Uterus (tissue), 4 donors: ENCODE measurements around the gene C1orf198. TPM values are rescaled to one million over a fixed set of nuclear protein-coding genes. Genes with fewer than 3 reads are reported as not detected.
A peak's percentile ranks its signal among the peaks of the same experiment; 100 is the strongest.
"Not testable (repeated sequence)": the region's sequence is repeated elsewhere in the genome, so short reads cannot be mapped to it uniquely, and the experiment has no call there.

Source experiments
- DNase-seq, 2 donors: peaks; one replicate each; pipeline ENCODE4 v3.0.0-alpha.2; 2019 to 2020
- H3K27ac ChIP-seq, 2 donors: fragments of 200-600 bp; sonication (generic); 1 replicate in 1 of 2; 2 replicates in 1 of 2; pipeline ENCODE4 v1.5.1; 2016 to 2018
- H3K27me3 ChIP-seq, 2 donors: fragments of 200-600 bp; sonication (generic); one replicate each; pipeline ENCODE4 v1.5.1; 2018 to 2019; ENCODE audit warnings: control low read depth in 1 of 2
- H3K36me3 ChIP-seq, 2 donors: fragments of 200-600 bp; sonication (generic); one replicate each; pipeline ENCODE4 v1.5.1; 2019; ENCODE audit warnings: control low read depth in 1 of 2
- H3K4me1 ChIP-seq, 2 donors: fragments of 200-600 bp; sonication (generic); one replicate each; pipeline ENCODE4 v1.5.1; 2018 to 2019; ENCODE audit warnings: control low read depth in 1 of 2
- H3K4me3 ChIP-seq, 2 donors: fragments of 200-600 bp; sonication (generic); 1 replicate in 1 of 2; 2 replicates in 1 of 2; pipeline ENCODE4 v1.5.1; 2018 to 2019; ENCODE audit warnings: mild to moderate bottlenecking in 1 of 2
- H3K9me3 ChIP-seq, 2 donors: fragments of 200-600 bp; sonication (generic); one replicate each; pipeline ENCODE4 v1.5.1; 2019; ENCODE audit warnings: control low read depth in 1 of 2
- CTCF ChIP-seq, 4 experiments: fragments of 200-600 bp in 2 of 4; fragments of 450-650 bp in 2 of 4; sonication (generic) in 2 of 4; IDR thresholded peaks; one replicate each; pipeline ENCODE4 v1.5.1; 2016 to 2019; ENCODE audit warnings: antibody characterized with exemption in 4 of 4, mild to moderate bottlenecking in 2 of 4, moderate library complexity in 1 of 4
- POLR2A ChIP-seq, 2 donors: fragments of 450-650 bp; IDR thresholded peaks; one replicate each; pipeline ENCODE4 v1.6.1; 2016; ENCODE audit warnings: antibody characterized with exemption in 2 of 2, mild to moderate bottlenecking in 1 of 2, moderate library complexity in 1 of 2
- intact Hi-C: fragments of 100-400 bp; cut with DNase I; formaldehyde crosslinking; loops from one replicate; pipeline ENCODE4 v1.15.1; 2023; ENCODE audit warnings: low total_unique reads
- total RNA-seq, 4 donors: library from RNA; depleted of rRNA in 3 of 4; stranded (reverse); fragments of >200 nt in 3 of 4; gene quantifications; one replicate each; pipeline versions ENCODE4 v1.1.0 to v1.2.4, GENCODE V29; 2014 to 2023
- donor health status: DM: yes; HTN: yes; CAD: no.

The C1orf198 gene
- total RNA-seq, 4 donors from 2014 or later: 41.0 to 80.0 (median 60.8) TPM

- Histone ChIP-seq H3K27me3 (no peaks in the 10 kb centered on the region), H3K4me3 (no peak overlapping the region), H3K9me3 (no peaks in the 10 kb centered on the region), H3K36me3 (no peaks in the 10 kb centered on the region), H3K27ac (peak overlapping the region in 1 of 2 donors; percentile 90), H3K4me1 (peaks cover 5 to 28% of the 10 kb centered on the region in 2 donors)
- DNase-seq: no peak
- no peak for TF ChIP-seq CTCF (IDR thresholded peaks at IDR 0.05)
- TF ChIP-seq POLR2A (IDR thresholded peaks at IDR 0.05): no peak
- intact Hi-C loops: no loop called here
Measured at GRCh38 chr1:230848235-230848634, 20.1 kb downstream of the C1orf198 start.

DNA sequence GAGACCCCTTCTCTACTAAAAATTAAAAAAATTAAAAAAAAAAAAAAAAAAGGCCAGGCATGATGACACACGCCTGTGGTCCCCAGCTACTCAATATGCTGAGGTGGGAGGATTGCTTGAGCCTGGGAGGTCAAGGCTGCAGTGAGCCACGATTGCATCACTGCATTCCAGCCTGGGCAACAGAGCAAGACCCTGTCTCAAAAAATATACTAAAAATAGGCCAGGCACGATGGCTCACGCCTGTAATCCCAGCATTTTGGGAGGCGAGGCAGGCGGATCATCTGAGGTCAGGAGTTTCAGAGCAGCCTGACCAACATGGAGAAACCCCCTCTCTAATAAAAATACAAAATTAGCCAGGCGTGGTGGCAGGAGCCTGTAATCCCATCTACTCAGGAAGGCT lies 23.1 kb downstream of the C1orf198 start:
- intact Hi-C loops, H3K27ac ChIP-seq, H3K9me3 ChIP-seq, H3K4me3 ChIP-seq, H3K36me3 ChIP-seq, H3K27me3 ChIP-seq, DNase-seq: not testable (repeated sequence)
- H3K4me1 ChIP-seq: peaks cover 5 to 12% of the 10 kb centered on the region in 2 donors

- DNase-seq: no peak
- peaks cover 0 to 9% of the 10 kb centered on the region in 2 donors for H3K4me1 ChIP-seq
- no peaks in the 10 kb centered on the region for H3K9me3 ChIP-seq
- no peaks in the 10 kb centered on the region for H3K27me3 ChIP-seq
- H3K36me3 ChIP-seq: no peaks in the 10 kb centered on the region
- no peak overlapping the region for H3K4me3 ChIP-seq
- no peak overlapping the region for H3K27ac ChIP-seq
- intact Hi-C loops: no loop called here
- TF ChIP-seq POLR2A (IDR thresholded peaks at IDR 0.05) (no peak), CTCF (IDR thresholded peaks at IDR 0.05) (no peak)
Measured at GRCh38 chr1:230844561-230844960, 23.8 kb downstream of the C1orf198 start.

DNA sequence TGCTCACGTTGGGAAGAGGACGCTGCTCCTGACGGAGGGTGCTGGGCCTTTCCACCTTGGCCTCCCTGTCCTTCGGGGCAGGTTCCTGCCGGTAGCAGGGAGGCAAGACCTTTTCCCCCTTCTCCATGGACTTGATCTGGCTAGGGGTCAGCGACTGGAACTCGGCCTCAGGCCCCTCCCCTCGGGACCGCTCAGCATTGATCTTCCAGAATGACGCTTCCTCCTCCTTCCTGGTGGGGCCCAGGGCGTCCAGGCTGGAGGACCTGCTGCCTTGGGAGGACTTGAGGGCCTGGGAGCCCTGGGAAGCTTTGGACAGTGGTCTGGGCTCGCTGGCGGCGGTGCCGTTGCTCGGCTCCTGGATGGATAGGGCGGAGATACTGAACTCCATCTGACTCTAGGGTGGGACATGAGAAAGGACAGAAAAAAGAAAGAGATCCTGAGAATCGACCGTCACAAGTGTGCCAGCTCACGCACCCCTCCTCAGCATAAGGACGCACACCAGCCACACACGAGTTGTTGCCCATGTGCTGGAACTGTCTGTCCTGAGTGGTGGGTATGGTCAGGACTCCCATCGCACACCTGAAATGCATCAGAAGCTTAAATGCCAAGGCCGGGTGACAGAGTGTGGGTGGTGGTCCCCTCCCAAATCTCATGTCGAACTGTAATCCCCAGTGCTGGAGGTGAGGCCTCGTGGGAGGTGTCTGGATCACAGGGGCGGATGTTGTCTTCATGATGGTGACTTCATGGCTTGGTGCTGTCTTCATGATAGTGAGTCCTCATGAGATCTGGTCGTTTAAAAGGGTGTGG lies 24.6 kb downstream of the C1orf198 start:
- intact Hi-C loops: no loop called here
- no peak overlapping the region for H3K4me3 ChIP-seq
- H3K27me3 ChIP-seq: no peaks in the 10 kb centered on the region
- H3K9me3 ChIP-seq: no peaks in the 10 kb centered on the region
- no peak overlapping the region for H3K27ac ChIP-seq
- no peaks in the 10 kb centered on the region for H3K36me3 ChIP-seq
- TF ChIP-seq POLR2A (IDR thresholded peaks at IDR 0.05) (no peak), CTCF (IDR thresholded peaks at IDR 0.05) (no peak)
- peaks cover 0 to under 1% of the 10 kb centered on the region in 2 donors for H3K4me1 ChIP-seq
- no peak for DNase-seq

GRCh38 chr1:230842801-230843200 lies 25.5 kb downstream of the C1orf198 start:
- no peak for DNase-seq
- Histone ChIP-seq H3K27me3 (no peaks in the 10 kb centered on the region), H3K4me1 (no peaks in the 10 kb centered on the region), H3K36me3 (no peaks in the 10 kb centered on the region), H3K4me3 (no peak overlapping the region), H3K9me3 (no peaks in the 10 kb centered on the region), H3K27ac (no peak overlapping the region)
- TF ChIP-seq CTCF (IDR thresholded peaks at IDR 0.05) (no peak), POLR2A (IDR thresholded peaks at IDR 0.05) (no peak)
- intact Hi-C loops: no loop called here
